Activated CD4-positive, alpha-beta memory T cell treated with anti-CD3 and anti-CD28 coated beads for 36 hours (primary cell): ENCODE data around the gene SPAAR. TPM values are rescaled to one million over a fixed set of nuclear protein-coding genes. Genes with fewer than 3 reads are reported as not detected.
"Not testable (repeated sequence)": the region's sequence is repeated elsewhere in the genome, so short reads cannot be mapped to it uniquely, and the experiment has no call there.

Source experiments
- CTCF ChIA-PET: fragments of 350-600 bp; sonication (Branson Sonifier 250); formaldehyde crosslinking; loops from one replicate; lab custom pipeline; 2021; ENCODE audit warnings: antibody characterized with exemption, inconsistent platforms; lab: Charles Lee
- POLR2A ChIA-PET: fragments of 350-600 bp; sonication (Branson Sonifier 250); formaldehyde crosslinking; loops from one replicate; lab custom pipeline; 2021; ENCODE audit warnings: antibody characterized with exemption; lab: Charles Lee
- DNase-seq: peaks from one replicate; pipeline ENCODE4 v3.0.0-alpha.2; 2020
- H3K27ac Mint-ChIP-seq: one replicate; pipeline ENCODE4 v1.8.0; 2021; ENCODE audit warnings: mixed read lengths
- H3K27me3 Mint-ChIP-seq: one replicate; pipeline ENCODE4 v1.8.0; 2021; ENCODE audit warnings: mixed read lengths
- H3K36me3 Mint-ChIP-seq: one replicate; pipeline ENCODE4 v1.8.0; 2021; ENCODE audit warnings: mixed read lengths
- H3K4me1 Mint-ChIP-seq: one replicate; pipeline ENCODE4 v1.8.0; 2021; ENCODE audit warnings: low read depth, mixed read lengths
- H3K4me3 Mint-ChIP-seq: one replicate; pipeline ENCODE4 v1.8.0; 2021; ENCODE audit warnings: mild to moderate bottlenecking, mixed read lengths
- H3K9me3 Mint-ChIP-seq: one replicate; pipeline ENCODE4 v1.8.0; 2021; ENCODE audit warnings: mixed read lengths
- intact Hi-C: fragments of 100-400 bp; cut with micrococcal nuclease; formaldehyde crosslinking; loops from one replicate; pipeline ENCODE4 v1.15.1; 2023
- total RNA-seq, 2 experiments: library from RNA; stranded (reverse); gene quantifications; one replicate each; pipeline ENCODE4 v1.2.3, GENCODE V29; 2021

Gene SPAAR
- total RNA-seq, 2 experiments from 2014 or later, result not detected

DNA sequence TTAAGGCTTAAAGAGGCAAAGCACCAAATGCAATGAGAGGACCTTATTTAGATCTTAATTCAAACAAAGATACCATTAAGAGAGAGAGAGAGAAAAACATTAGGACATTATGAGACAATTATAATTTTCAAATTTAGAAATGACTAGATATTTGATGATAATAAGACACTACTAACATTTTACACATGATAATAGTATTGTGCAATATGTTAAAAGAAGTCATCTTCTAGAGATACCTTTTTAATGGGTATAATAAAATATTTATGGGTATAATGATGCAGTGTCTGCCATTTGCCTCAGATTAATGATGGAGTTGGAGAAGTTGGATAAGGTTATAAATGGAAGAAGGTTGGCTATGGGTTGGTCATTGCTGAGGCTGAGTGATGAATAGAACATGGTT, 21.2 kb downstream of the SPAAR start:
- Mint-ChIP-seq H3K27ac (no peak overlapping the region), H3K9me3 (no peaks in the 10 kb centered on the region), H3K4me1 (peaks cover 14% of the 10 kb centered on the region), H3K4me3 (no peak overlapping the region), H3K27me3 (no peaks in the 10 kb centered on the region), H3K36me3 (no peaks in the 10 kb centered on the region)
- no peak for DNase-seq
- intact Hi-C loops, result no loop called here
- CTCF ChIA-PET, result interaction anchor here (1.3 kb wide), 1 partner anchor 14 kb away, joined by 3 read pairs; no protein-coding TSS in a partner anchor
- POLR2A ChIA-PET, result no interaction called here

GRCh38 chr9:35930989-35931388, 21.7 kb downstream of the SPAAR start:
- intact Hi-C loops, result no loop called here
- Mint-ChIP-seq H3K4me3 (no peak overlapping the region), H3K9me3 (no peaks in the 10 kb centered on the region), H3K36me3 (no peaks in the 10 kb centered on the region), H3K27me3 (no peaks in the 10 kb centered on the region), H3K27ac (no peak overlapping the region), H3K4me1 (peaks cover 14% of the 10 kb centered on the region)
- ChIA-PET CTCF (interaction anchor here (1.3 kb wide), 1 partner anchor 14 kb away, joined by 3 read pairs; no protein-coding TSS in a partner anchor), POLR2A (no interaction called here)
- DNase-seq, result no peak

DNA sequence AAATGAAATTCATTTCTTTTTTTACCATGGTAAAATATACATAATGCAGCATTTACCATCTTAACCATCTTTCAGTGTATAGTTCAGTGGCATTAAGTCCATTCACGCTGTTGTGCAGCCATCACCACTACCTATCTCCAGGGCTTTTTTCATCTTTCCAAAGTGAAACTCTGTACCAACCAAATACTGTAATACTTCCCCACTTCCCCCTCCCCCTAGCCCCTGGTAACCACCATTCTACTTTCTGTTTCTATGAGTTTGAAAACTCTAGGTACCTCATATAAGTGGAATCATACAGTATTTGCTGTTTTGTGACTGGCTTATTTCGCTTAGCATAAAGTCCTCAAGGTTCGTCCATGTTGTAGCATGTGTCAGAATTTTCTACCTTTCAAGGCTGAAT, 23.4 kb downstream of the SPAAR start:
- ChIA-PET CTCF (interaction anchor here (0.6 to 1.2 kb wide), 2 partner anchors 13 to 22 kb away, joined by 3 to 4 read pairs; no protein-coding TSS in a partner anchor), POLR2A (no interaction called here)
- intact Hi-C loops, result no loop called here
- Mint-ChIP-seq H3K4me1 (peaks cover 17% of the 10 kb centered on the region), H3K9me3 (peaks cover 7% of the 10 kb centered on the region), H3K36me3 (no peaks in the 10 kb centered on the region), H3K27ac (no peak overlapping the region), H3K27me3 (no peaks in the 10 kb centered on the region), H3K4me3 (no peak overlapping the region)
- DNase-seq, result peak; percentile 45

- H3K36me3 Mint-ChIP-seq, result no peaks in the 10 kb centered on the region
- intact Hi-C loops, result no loop called here
- no peak overlapping the region for H3K27ac Mint-ChIP-seq
- CTCF ChIA-PET, result no interaction called here
- H3K4me3 Mint-ChIP-seq, result no peak overlapping the region
- POLR2A ChIA-PET, result interaction anchor here (1.5 kb wide), 1 partner anchor 9 kb away, joined by 3 read pairs; no protein-coding TSS in a partner anchor
- no peak for DNase-seq
- H3K27me3 Mint-ChIP-seq, result no peaks in the 10 kb centered on the region
- peaks cover 24% of the 10 kb centered on the region for H3K4me1 Mint-ChIP-seq
- H3K9me3 Mint-ChIP-seq, result peaks cover 7% of the 10 kb centered on the region
These were observed 24.3 kb downstream of the SPAAR start for GRCh38 chr9:35933550-35934067.

DNA sequence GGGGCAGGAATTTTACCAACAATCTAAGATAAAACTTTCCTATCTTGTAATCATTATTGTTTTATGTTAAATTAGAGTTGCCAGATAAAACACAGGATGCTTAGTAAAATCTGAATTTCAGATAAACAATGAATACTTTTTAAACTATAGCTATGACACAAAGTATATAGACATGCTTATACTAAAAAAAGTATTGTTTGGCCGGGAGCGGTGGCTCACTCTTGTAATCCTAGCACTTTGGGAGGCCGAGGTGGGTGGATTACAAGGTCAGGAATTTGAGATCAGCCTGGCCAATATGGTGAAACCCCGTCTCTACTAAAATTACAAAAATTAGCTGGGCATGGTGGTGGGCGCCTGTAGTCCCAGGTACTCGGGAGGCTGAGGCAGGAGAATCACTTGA, 24.8 kb downstream of the SPAAR start:
- H3K27ac Mint-ChIP-seq, H3K27me3 Mint-ChIP-seq, intact Hi-C loops, DNase-seq, H3K36me3 Mint-ChIP-seq, H3K4me3 Mint-ChIP-seq, H3K9me3 Mint-ChIP-seq: not testable (repeated sequence)
- ChIA-PET CTCF (interaction anchor here (2.2 kb wide), 1 partner anchor 11 kb away, joined by 10 read pairs; no protein-coding TSS in a partner anchor), POLR2A (interaction anchor here (1.5 kb wide), 1 partner anchor 10 kb away, joined by 3 read pairs; no protein-coding TSS in a partner anchor)
- H3K4me1 Mint-ChIP-seq, result peaks cover 28% of the 10 kb centered on the region

GRCh38 chr9:35935261-35935660, 26.0 kb downstream of the SPAAR start:
- H3K27me3 Mint-ChIP-seq, result no peaks in the 10 kb centered on the region
- H3K9me3 Mint-ChIP-seq, result peaks cover 7% of the 10 kb centered on the region
- no peak overlapping the region for H3K27ac Mint-ChIP-seq
- no peaks in the 10 kb centered on the region for H3K36me3 Mint-ChIP-seq
- intact Hi-C loops, result no loop called here
- DNase-seq, result no peak
- CTCF ChIA-PET, result interaction anchor here (1.2 to 2.2 kb wide), 3 partner anchors 9 to 72 kb away, joined by 3 to 10 read pairs (median 6); no protein-coding TSS in a partner anchor
- no peak overlapping the region for H3K4me3 Mint-ChIP-seq
- peaks cover 39% of the 10 kb centered on the region for H3K4me1 Mint-ChIP-seq
- POLR2A ChIA-PET, result no interaction called here

DNA sequence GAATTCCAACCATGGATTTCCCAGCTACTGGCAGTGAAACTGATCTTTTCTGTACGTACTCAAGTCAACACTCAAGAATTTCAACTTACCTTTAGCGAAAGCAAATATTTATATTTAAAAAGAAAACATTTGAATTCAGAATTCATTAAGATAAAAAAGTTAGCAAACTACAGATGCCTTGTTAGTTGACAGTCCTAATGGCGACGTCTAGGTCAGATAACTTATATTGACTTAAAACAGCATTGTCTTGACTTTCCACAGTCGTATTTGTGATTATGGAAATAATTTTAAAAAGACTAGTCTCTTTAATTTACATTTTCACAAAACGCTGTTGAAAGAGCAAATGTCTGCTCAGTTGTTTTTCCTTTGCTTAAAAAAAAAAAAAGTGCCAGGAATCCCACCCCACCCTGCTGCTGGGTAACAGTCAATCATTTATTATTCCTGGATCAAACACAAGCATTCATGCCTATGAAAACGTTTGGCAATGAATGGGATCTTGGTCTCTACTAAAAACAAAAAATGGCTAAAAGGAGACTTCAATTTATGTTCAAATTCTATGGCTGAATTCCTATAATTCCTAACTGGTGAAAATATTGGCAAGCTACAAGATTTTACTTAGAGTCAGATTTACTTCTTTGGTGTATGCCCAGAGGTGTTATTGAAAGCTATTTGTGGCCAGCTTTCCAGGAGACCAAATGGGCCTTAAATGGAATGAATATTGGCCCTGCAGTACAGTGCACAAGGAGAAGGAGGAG, 26.6 kb downstream of the SPAAR start:
- no peak overlapping the region for H3K27ac Mint-ChIP-seq
- CTCF ChIA-PET, result interaction anchor here (1.0 to 2.2 kb wide), 4 partner anchors 9 to 71 kb away, joined by 3 to 10 read pairs (median 4); no protein-coding TSS in a partner anchor
- no peak overlapping the region for H3K4me3 Mint-ChIP-seq
- peaks cover 46% of the 10 kb centered on the region for H3K4me1 Mint-ChIP-seq
- peaks cover 7% of the 10 kb centered on the region for H3K9me3 Mint-ChIP-seq
- POLR2A ChIA-PET, result no interaction called here
- DNase-seq, result no peak
- intact Hi-C loops, result no loop called here
- H3K27me3 Mint-ChIP-seq, result no peaks in the 10 kb centered on the region
- H3K36me3 Mint-ChIP-seq, result no peaks in the 10 kb centered on the region

DNA sequence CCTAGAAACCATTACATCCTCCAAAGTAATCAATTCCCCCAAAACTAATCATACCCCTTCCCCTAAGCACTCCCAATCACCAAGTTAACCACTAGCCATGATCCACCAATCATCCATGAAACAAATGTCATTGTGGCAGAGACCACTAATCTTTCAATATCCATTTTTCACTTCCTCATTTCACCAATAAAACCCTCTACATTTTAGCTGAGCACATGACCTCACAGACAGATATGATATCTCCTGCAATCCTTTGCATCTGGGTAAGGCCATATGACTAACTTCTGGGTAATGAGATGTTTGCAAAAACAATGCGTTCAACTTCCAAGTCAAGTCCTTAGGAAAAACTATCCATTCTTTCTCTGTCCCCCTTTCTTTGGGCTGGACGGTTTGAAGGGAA, 27.9 kb downstream of the SPAAR start:
- H3K4me3 Mint-ChIP-seq, result no peak overlapping the region

DNA sequence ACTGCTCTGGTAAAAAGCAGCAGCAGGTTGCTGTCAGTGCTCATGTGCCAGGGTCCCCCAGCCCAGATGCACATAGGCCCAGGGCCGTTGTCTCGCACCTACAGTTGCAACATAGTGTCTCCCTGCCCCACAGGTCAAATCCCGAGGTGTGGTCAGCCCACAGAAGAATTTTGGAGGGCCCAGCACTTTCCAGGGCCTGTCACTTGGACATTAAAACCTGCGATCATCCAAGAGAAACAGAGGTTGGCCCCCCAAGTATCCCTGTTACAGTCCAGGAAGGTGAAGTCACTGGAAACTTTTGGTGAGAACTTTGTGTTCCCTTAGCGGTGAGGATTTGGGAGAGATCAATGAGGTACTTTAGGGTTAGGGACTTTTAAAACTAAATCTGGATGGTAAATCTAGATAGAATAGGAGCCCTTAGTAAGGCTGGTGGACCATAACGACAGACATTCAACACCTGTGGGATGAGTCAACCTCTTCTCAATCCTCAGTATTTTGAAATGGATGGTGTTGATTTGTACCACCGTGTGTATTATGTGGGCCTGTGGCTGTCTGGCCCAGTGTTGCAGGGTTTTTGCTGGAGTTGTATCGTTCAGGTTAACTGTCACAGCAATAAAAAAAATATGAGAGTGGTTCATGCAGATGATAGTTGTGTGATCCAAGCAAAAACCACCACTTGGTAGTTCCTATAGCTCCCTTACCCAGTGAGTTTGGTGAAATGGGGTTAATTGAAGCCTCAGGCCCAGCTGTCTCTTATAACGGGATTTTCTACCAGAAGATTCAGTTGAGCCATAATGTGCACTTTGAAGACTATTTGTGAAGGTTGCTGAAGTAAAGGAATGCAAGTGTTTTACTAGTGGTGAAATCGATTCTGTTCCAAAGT, 29.4 kb downstream of the SPAAR start:
- peak overlapping the region; percentile 15 for H3K27ac Mint-ChIP-seq
- no peaks in the 10 kb centered on the region for H3K27me3 Mint-ChIP-seq
- no peak overlapping the region for H3K4me3 Mint-ChIP-seq
- no peaks in the 10 kb centered on the region for H3K36me3 Mint-ChIP-seq
- CTCF ChIA-PET, result interaction anchor here (0.9 to 3.7 kb wide), 3 partner anchors 16 to 36 kb away, joined by 3 to 30 read pairs (median 15); no protein-coding TSS in a partner anchor
- intact Hi-C loops, result no loop called here
- no peak for DNase-seq
- peaks cover 57% of the 10 kb centered on the region for H3K4me1 Mint-ChIP-seq
- POLR2A ChIA-PET, result no interaction called here
- peaks cover 7% of the 10 kb centered on the region for H3K9me3 Mint-ChIP-seq

More for the DNA sequence above, 27.9 kb downstream of the SPAAR start:
- ChIA-PET CTCF (no interaction called here), POLR2A (no interaction called here)
- Mint-ChIP-seq H3K9me3 (peaks cover 7% of the 10 kb centered on the region), H3K36me3 (no peaks in the 10 kb centered on the region), H3K27ac (no peak overlapping the region), H3K27me3 (no peaks in the 10 kb centered on the region), H3K4me1 (peaks cover 57% of the 10 kb centered on the region)
- intact Hi-C loops, result no loop called here
- no peak for DNase-seq

DNA sequence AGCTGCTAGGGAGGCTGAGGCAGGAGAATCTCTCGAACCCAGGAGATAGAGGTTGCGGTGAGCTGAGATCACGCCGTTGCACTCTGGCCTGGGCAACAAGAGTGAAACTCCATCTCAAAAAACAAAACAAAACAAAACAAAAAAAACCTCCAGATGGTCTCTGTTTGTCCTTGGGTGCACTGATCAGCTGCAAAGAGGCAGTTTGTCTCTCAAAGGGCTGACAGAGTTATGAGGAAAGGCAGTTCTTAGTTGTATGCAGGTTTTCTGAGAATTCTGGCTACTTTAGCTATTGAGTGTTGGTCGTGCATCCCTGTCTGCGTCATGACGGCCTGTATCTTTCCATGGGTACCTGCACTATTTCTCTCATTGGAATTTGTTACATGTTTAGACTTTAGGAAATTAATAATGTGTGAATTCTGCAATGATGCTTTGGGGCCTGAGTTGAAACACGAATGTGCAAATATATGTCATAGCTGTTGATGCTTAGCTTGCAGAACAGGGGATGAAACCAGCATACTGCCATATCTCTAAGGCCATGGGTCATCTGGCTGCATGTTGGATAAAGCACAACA, 30.5 kb downstream of the SPAAR start:
- ChIA-PET CTCF (interaction anchor here (0.6 to 3.7 kb wide), 9 partner anchors 15 to 84 kb away, joined by 3 to 30 read pairs (median 5); no protein-coding TSS in a partner anchor), POLR2A (interaction anchor here (1.7 kb wide), 1 partner anchor 15 kb away, joined by 11 read pairs; no protein-coding TSS in a partner anchor)
- Mint-ChIP-seq H3K4me1 (peaks cover 64% of the 10 kb centered on the region), H3K9me3 (peaks cover 7% of the 10 kb centered on the region), H3K4me3 (no peak overlapping the region), H3K36me3 (no peaks in the 10 kb centered on the region), H3K27me3 (no peaks in the 10 kb centered on the region), H3K27ac (peak overlapping the region; percentile 15)
- no peak for DNase-seq
- intact Hi-C loops, result no loop called here
